ENCODE data around the gene LTBP3. TPM values are rescaled to one million over a fixed set of nuclear protein-coding genes. Genes with fewer than 3 reads are reported as not detected.

Gene LTBP3
- polyA plus RNA-seq, 1 of the 3 experiments (the other 2 are of a cell fraction) = 167 TPM

DNA sequence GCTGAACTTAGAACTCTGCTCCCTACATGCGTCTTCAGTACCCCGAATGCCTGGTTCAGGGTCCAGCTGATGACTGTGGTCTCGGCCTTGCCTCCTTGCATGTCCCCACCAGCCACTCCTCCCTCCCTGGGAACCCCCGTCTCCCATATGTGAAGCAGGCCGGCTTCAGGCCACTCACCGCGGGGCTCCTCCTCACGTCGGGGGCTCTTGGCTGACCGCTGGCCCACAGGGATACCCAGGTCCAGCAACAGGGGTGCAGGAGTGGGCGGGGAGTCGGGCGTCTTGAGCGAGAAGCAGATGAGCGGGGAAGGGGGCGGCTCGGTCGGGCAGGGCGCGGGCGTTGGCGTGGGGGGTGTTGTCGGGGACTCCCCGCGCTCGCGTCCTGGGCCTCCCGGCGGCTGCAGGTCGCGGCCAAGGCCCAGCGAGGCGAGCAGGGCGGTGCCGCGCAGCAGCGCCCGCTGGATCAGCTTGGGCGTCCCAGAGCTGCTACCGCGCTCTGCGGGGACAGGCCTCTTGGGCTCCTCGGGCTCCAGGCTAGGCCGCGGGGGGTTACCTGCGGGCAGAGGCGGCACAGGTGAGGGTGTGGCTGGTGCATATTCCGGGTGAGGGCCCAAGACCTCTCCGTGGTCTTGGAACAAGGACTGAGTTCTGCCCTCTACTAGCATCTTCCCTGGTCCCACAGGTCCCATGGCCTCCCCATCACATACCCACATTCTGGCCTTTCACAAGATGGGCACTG is 41.2 kb upstream of the LTBP3 start:
- no peaks in the 10 kb centered on the region for H3K79me2 ChIP-seq (ENCODE audit: insufficient read depth)
- POLR2A ChIA-PET = interaction anchor here (0.8 to 0.9 kb wide), 2 partner anchors 8 to 16 kb away, joined by 3 read pairs; partner anchors contain the start of gene PCNX3
- no peak overlapping the region for H3K27ac ChIP-seq (ENCODE audit: low read depth in 2 of 2, low read length in 1 of 2)
- no peaks in the 10 kb centered on the region for H4K20me1 ChIP-seq (ENCODE audit: insufficient read depth)
- peaks cover 23 to 29% of the 10 kb centered on the region in 2 experiments for H3K36me3 ChIP-seq (replicated peaks in 1 of 2; ENCODE audit: control insufficient read depth in 1 of 2, insufficient read depth in 2 of 2, low read length in 1 of 2)
- no peak for DNase-seq
- no peak overlapping the region for H2AFZ ChIP-seq (ENCODE audit: low read depth)
- no peak overlapping the region for H3K9ac ChIP-seq
- H3K27me3 ChIP-seq (ENCODE audit: insufficient read depth) = no peaks in the 10 kb centered on the region
- no peak overlapping the region for H3K4me2 ChIP-seq
- H3K9me3 ChIP-seq = no peaks in the 10 kb centered on the region
- H3K4me1 ChIP-seq (ENCODE audit: control insufficient read depth in 1 of 2, insufficient read depth in 2 of 2, low read depth in 1 of 2, low read length in 1 of 2) = no peaks in the 10 kb centered on the region; a peak in 1 of 4 replicates
- peaks cover 3% of the 10 kb centered on the region for H3F3A ChIP-seq (replicated peaks; ENCODE audit: insufficient read depth)
- CTCF ChIA-PET = interaction anchor here (0.6 to 1.2 kb wide), 3 partner anchors 10 to 25 kb away, joined by 3 read pairs; partner anchors contain the start of gene EHBP1L1
- H3K9me2 ChIP-seq = no peaks in the 10 kb centered on the region
- no peak for TF ChIP-seq EZH2phosphoT487 (IDR thresholded peaks at IDR 0.05; ENCODE audit: borderline replicate concordance, low read depth)
- TF ChIP-seq SMC3 (IDR thresholded peaks at IDR 0.05; ENCODE audit: low read depth, low read length) = no peak
- TF ChIP-seq TAF1 (IDR thresholded peaks at IDR 0.05; ENCODE audit: borderline replicate concordance, low read depth, low read length) = no peak
- TF ChIP-seq, protein P1, sequence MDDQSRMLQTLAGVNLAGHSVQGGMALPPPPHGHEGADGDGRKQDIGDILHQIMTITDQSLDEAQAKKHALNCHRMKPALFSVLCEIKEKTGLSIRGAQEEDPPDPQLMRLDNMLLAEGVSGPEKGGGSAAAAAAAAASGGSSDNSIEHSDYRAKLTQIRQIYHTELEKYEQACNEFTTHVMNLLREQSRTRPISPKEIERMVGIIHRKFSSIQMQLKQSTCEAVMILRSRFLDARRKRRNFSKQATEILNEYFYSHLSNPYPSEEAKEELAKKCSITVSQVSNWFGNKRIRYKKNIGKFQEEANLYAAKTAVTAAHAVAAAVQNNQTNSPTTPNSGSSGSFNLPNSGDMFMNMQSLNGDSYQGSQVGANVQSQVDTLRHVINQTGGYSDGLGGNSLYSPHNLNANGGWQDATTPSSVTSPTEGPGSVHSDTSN (IDR thresholded peaks at IDR 0.05) = no peak
- TF ChIP-seq EP300 (IDR thresholded peaks at IDR 0.05; ENCODE audit: borderline replicate concordance in 1 of 2, low read depth in 1 of 2, low read length in 1 of 2) = no peak
- no peak for TF ChIP-seq MXI1 (IDR thresholded peaks at IDR 0.05; ENCODE audit: low read depth, low read length)
- TF ChIP-seq, protein P2, sequence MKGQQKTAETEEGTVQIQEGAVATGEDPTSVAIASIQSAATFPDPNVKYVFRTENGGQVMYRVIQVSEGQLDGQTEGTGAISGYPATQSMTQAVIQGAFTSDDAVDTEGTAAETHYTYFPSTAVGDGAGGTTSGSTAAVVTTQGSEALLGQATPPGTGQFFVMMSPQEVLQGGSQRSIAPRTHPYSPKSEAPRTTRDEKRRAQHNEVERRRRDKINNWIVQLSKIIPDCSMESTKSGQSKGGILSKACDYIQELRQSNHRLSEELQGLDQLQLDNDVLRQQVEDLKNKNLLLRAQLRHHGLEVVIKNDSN (IDR thresholded peaks at IDR 0.05; ENCODE audit: borderline replicate concordance, low read depth) = no peak
- no peak for TF ChIP-seq FOXM1 (IDR thresholded peaks at IDR 0.05; ENCODE audit: low read depth)
- TF ChIP-seq, protein P3, sequence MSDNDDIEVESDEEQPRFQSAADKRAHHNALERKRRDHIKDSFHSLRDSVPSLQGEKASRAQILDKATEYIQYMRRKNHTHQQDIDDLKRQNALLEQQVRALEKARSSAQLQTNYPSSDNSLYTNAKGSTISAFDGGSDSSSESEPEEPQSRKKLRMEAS (IDR thresholded peaks at IDR 0.05; ENCODE audit: low read depth) = no peak
- no peak for TF ChIP-seq GABPA (IDR thresholded peaks at IDR 0.05; ENCODE audit: low read depth)
- no peak for TF ChIP-seq SIN3A (IDR thresholded peaks at IDR 0.05; ENCODE audit: borderline replicate concordance, low read depth, low read length)
- no peak for TF ChIP-seq CHD2 (IDR thresholded peaks at IDR 0.05; ENCODE audit: low read length, partially characterized antibody)
- TF ChIP-seq, protein P4, sequence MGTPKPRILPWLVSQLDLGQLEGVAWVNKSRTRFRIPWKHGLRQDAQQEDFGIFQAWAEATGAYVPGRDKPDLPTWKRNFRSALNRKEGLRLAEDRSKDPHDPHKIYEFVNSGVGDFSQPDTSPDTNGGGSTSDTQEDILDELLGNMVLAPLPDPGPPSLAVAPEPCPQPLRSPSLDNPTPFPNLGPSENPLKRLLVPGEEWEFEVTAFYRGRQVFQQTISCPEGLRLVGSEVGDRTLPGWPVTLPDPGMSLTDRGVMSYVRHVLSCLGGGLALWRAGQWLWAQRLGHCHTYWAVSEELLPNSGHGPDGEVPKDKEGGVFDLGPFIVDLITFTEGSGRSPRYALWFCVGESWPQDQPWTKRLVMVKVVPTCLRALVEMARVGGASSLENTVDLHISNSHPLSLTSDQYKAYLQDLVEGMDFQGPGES (IDR thresholded peaks at IDR 0.05; ENCODE audit: low read depth, low read length) = no peak
- no peak for TF ChIP-seq FOSL2 (IDR thresholded peaks at IDR 0.05; ENCODE audit: borderline replicate concordance, low read depth)
- no peak for TF ChIP-seq NRF1 (IDR thresholded peaks at IDR 0.05; ENCODE audit: low read depth, low read length)
- no peak for TF ChIP-seq RAD21 (IDR thresholded peaks at IDR 0.05; ENCODE audit: low read length)
- TF ChIP-seq YY1 (IDR thresholded peaks at IDR 0.05; ENCODE audit: low read depth) = no peak
- TF ChIP-seq, protein P5, sequence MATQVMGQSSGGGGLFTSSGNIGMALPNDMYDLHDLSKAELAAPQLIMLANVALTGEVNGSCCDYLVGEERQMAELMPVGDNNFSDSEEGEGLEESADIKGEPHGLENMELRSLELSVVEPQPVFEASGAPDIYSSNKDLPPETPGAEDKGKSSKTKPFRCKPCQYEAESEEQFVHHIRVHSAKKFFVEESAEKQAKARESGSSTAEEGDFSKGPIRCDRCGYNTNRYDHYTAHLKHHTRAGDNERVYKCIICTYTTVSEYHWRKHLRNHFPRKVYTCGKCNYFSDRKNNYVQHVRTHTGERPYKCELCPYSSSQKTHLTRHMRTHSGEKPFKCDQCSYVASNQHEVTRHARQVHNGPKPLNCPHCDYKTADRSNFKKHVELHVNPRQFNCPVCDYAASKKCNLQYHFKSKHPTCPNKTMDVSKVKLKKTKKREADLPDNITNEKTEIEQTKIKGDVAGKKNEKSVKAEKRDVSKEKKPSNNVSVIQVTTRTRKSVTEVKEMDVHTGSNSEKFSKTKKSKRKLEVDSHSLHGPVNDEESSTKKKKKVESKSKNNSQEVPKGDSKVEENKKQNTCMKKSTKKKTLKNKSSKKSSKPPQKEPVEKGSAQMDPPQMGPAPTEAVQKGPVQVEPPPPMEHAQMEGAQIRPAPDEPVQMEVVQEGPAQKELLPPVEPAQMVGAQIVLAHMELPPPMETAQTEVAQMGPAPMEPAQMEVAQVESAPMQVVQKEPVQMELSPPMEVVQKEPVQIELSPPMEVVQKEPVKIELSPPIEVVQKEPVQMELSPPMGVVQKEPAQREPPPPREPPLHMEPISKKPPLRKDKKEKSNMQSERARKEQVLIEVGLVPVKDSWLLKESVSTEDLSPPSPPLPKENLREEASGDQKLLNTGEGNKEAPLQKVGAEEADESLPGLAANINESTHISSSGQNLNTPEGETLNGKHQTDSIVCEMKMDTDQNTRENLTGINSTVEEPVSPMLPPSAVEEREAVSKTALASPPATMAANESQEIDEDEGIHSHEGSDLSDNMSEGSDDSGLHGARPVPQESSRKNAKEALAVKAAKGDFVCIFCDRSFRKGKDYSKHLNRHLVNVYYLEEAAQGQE (IDR thresholded peaks at IDR 0.05; ENCODE audit: low read depth, low read length) = no peak
- TF ChIP-seq JUND (IDR thresholded peaks at IDR 0.05) = no peak
- TF ChIP-seq, protein P6, sequence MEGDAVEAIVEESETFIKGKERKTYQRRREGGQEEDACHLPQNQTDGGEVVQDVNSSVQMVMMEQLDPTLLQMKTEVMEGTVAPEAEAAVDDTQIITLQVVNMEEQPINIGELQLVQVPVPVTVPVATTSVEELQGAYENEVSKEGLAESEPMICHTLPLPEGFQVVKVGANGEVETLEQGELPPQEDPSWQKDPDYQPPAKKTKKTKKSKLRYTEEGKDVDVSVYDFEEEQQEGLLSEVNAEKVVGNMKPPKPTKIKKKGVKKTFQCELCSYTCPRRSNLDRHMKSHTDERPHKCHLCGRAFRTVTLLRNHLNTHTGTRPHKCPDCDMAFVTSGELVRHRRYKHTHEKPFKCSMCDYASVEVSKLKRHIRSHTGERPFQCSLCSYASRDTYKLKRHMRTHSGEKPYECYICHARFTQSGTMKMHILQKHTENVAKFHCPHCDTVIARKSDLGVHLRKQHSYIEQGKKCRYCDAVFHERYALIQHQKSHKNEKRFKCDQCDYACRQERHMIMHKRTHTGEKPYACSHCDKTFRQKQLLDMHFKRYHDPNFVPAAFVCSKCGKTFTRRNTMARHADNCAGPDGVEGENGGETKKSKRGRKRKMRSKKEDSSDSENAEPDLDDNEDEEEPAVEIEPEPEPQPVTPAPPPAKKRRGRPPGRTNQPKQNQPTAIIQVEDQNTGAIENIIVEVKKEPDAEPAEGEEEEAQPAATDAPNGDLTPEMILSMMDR (IDR thresholded peaks at IDR 0.05) = no peak
- H3K4me3 ChIP-seq (ENCODE audit: low read depth in 2 of 2, low read length in 1 of 2) = no peak overlapping the region
- 96% methylated on average over 29 of the region's 49 CpGs for WGBS (ENCODE audit: low lambda C conversion rate)
